Subcutaneous abdominal adipose tissue (tissue), 5 donors: ENCODE measurements around the gene EEFSEC.

Source experiments
- H3K27ac ChIP-seq: one replicate; pipeline ENCODE4 v1.7.0; 2013; ENCODE audit warnings: low read depth, mild to moderate bottlenecking, inconsistent platforms, low read length, moderate library complexity
- H3K27me3 ChIP-seq, 5 donors: one replicate each; pipeline ENCODE4 v1.7.0; 2013; ENCODE audit warnings: low read length in 5 of 5, inconsistent platforms in 1 of 5; ENCODE audit not compliant: control insufficient read depth in 5 of 5, insufficient read depth in 4 of 5
- H3K36me3 ChIP-seq, 5 donors: one replicate each; pipeline ENCODE4 v1.7.0; 2013; ENCODE audit warnings: low read length in 5 of 5; ENCODE audit not compliant: control insufficient read depth in 5 of 5, insufficient read depth in 5 of 5
- H3K4me1 ChIP-seq, 5 donors: one replicate each; pipeline ENCODE4 v1.7.0; 2013; ENCODE audit warnings: low read length in 5 of 5, mild to moderate bottlenecking in 3 of 5, moderate library complexity in 1 of 5; ENCODE audit not compliant: control insufficient read depth in 5 of 5, insufficient read depth in 5 of 5
- H3K4me3 ChIP-seq, 5 donors: one replicate each; pipeline ENCODE4 v1.7.0; 2013; ENCODE audit warnings: low read length in 5 of 5, low read depth in 1 of 5
- H3K9ac ChIP-seq, 5 donors: one replicate each; pipeline ENCODE4 v1.7.0; 2013; ENCODE audit warnings: low read length in 5 of 5, mild to moderate bottlenecking in 4 of 5, moderate library complexity in 3 of 5
- H3K9me3 ChIP-seq, 5 donors: one replicate each; pipeline ENCODE4 v1.7.0; 2013; ENCODE audit warnings: low read length in 5 of 5; ENCODE audit not compliant: control insufficient read depth in 5 of 5
- donor health status: healthy.
- donor health status: healthy.
- donor health status: healthy.
- donor health status: healthy.
- donor health status: healthy.

EEFSEC gene

GRCh38 chr3:128411574-128412064 is 258.3 kb downstream of the EEFSEC start:
- Histone ChIP-seq H3K4me1 (peaks cover 0 to 10% (median 9%) of the 10 kb centered on the region in 5 donors), H3K9ac (no peak overlapping the region), H3K9me3 (no peaks in the 10 kb centered on the region), H3K27ac (no peak overlapping the region), H3K27me3 (no peaks in the 10 kb centered on the region), H3K4me3 (no peak overlapping the region), H3K36me3 (peaks cover 0 to 10% (median 3%) of the 10 kb centered on the region in 5 donors)

- Histone ChIP-seq H3K4me3 (no peak overlapping the region), H3K9ac (no peak overlapping the region), H3K27ac (no peak overlapping the region), H3K4me1 (peaks cover 0 to 10% (median 9%) of the 10 kb centered on the region in 5 donors), H3K27me3 (no peaks in the 10 kb centered on the region), H3K9me3 (no peaks in the 10 kb centered on the region), H3K36me3 (peaks cover 0 to 10% (median 3%) of the 10 kb centered on the region in 5 donors)
These were observed 259.1 kb downstream of the EEFSEC start for GRCh38 chr3:128412180-128413002.

GRCh38 chr3:128413003-128413370 is 259.7 kb downstream of the EEFSEC start:
- no peak overlapping the region for H3K27ac ChIP-seq
- H3K4me1 ChIP-seq = peaks cover 0 to 10% (median 9%) of the 10 kb centered on the region in 5 donors
- H3K4me3 ChIP-seq = no peak overlapping the region
- no peaks in the 10 kb centered on the region for H3K27me3 ChIP-seq
- no peak overlapping the region for H3K9ac ChIP-seq
- peaks cover 0 to 8% (median 3%) of the 10 kb centered on the region in 5 donors for H3K36me3 ChIP-seq
- no peaks in the 10 kb centered on the region for H3K9me3 ChIP-seq

- no peak overlapping the region for H3K9ac ChIP-seq
- H3K4me1 ChIP-seq = peaks cover 0 to 10% (median 9%) of the 10 kb centered on the region in 5 donors
- no peaks in the 10 kb centered on the region for H3K27me3 ChIP-seq
- H3K9me3 ChIP-seq = peaks cover 0 to 6% (median 1%) of the 10 kb centered on the region in 5 donors
- H3K27ac ChIP-seq = no peak overlapping the region
- peaks cover 0 to 4% (median 0%) of the 10 kb centered on the region in 5 donors for H3K36me3 ChIP-seq
- H3K4me3 ChIP-seq = no peak overlapping the region
These were observed 260.3 kb downstream of the EEFSEC start for GRCh38 chr3:128413413-128414205.

GRCh38 chr3:128415200-128415772 is 262.0 kb downstream of the EEFSEC start:
- no peak overlapping the region for H3K27ac ChIP-seq
- H3K36me3 ChIP-seq = no peaks in the 10 kb centered on the region
- no peak overlapping the region for H3K4me3 ChIP-seq

GRCh38 chr3:128415773-128416577 is 262.7 kb downstream of the EEFSEC start:
- H3K27me3 ChIP-seq = no peaks in the 10 kb centered on the region
- H3K4me3 ChIP-seq = no peak overlapping the region
- H3K36me3 ChIP-seq = no peaks in the 10 kb centered on the region
- peaks cover 0 to 15% (median 7%) of the 10 kb centered on the region in 5 donors for H3K9me3 ChIP-seq
- H3K27ac ChIP-seq = no peak overlapping the region
- no peaks in the 10 kb centered on the region for H3K4me1 ChIP-seq
- H3K9ac ChIP-seq = no peak overlapping the region

More at GRCh38 chr3:128415200-128415772, 262.0 kb downstream of the EEFSEC start:
- Histone ChIP-seq H3K9me3 (peaks cover 0 to 15% (median 7%) of the 10 kb centered on the region in 5 donors), H3K4me1 (no peaks in the 10 kb centered on the region), H3K27me3 (no peaks in the 10 kb centered on the region), H3K9ac (no peak overlapping the region)

GRCh38 chr3:128416578-128417211 is 263.4 kb downstream of the EEFSEC start:
- no peak overlapping the region for H3K27ac ChIP-seq
- H3K9ac ChIP-seq = no peak overlapping the region
- H3K4me1 ChIP-seq = no peaks in the 10 kb centered on the region
- H3K27me3 ChIP-seq = no peaks in the 10 kb centered on the region
- peaks cover 0 to 15% (median 7%) of the 10 kb centered on the region in 5 donors for H3K9me3 ChIP-seq
- H3K36me3 ChIP-seq = no peaks in the 10 kb centered on the region
- H3K4me3 ChIP-seq = no peak overlapping the region

- Histone ChIP-seq H3K4me3 (no peak overlapping the region), H3K36me3 (no peaks in the 10 kb centered on the region), H3K27ac (no peak overlapping the region), H3K27me3 (no peaks in the 10 kb centered on the region), H3K4me1 (no peaks in the 10 kb centered on the region), H3K9ac (no peak overlapping the region), H3K9me3 (peaks cover 0 to 15% (median 7%) of the 10 kb centered on the region in 5 donors)
These were observed 265.6 kb downstream of the EEFSEC start for GRCh38 chr3:128418900-128419299.

GRCh38 chr3:128419311-128419710 is 266.0 kb downstream of the EEFSEC start:
- no peak overlapping the region for H3K27ac ChIP-seq
- H3K4me1 ChIP-seq = no peaks in the 10 kb centered on the region
- H3K4me3 ChIP-seq = no peak overlapping the region
- peaks cover 0 to 15% (median 7%) of the 10 kb centered on the region in 5 donors for H3K9me3 ChIP-seq
- no peaks in the 10 kb centered on the region for H3K36me3 ChIP-seq
- H3K27me3 ChIP-seq = no peaks in the 10 kb centered on the region
- H3K9ac ChIP-seq = no peak overlapping the region
